Liver (tissue), 9 donors: ENCODE data around the gene RPL38. TPM values are rescaled to one million over a fixed set of nuclear protein-coding genes. Genes with fewer than 3 reads are reported as not detected.

Experiments used
- DNase-seq: peaks from one replicate; pipeline ENCODE4 v3.0.0-alpha.2; 2017; ENCODE audit warnings: low spot score
- H3K27ac ChIP-seq, 2 donors: one replicate each; pipeline ENCODE4 v1.7.0; 2013; ENCODE audit warnings: inconsistent platforms in 2 of 2, low read length in 2 of 2, control low read depth in 1 of 2, low read depth in 1 of 2, mild to moderate bottlenecking in 1 of 2
- H3K27me3 ChIP-seq, 4 donors: one replicate each; pipeline versions ENCODE4 v1.6.1 to v1.7.0; 2013; ENCODE audit warnings: low read length in 3 of 4, inconsistent platforms in 1 of 4, mild to moderate bottlenecking in 1 of 4, moderate library complexity in 1 of 4; ENCODE audit not compliant: control insufficient read depth in 4 of 4, insufficient read depth in 4 of 4
- H3K36me3 ChIP-seq, 4 donors: one replicate each; pipeline versions ENCODE4 v1.6.1 to v1.7.0; 2013; ENCODE audit warnings: low read length in 3 of 4, mild to moderate bottlenecking in 3 of 4, low read depth in 1 of 4, moderate library complexity in 1 of 4; ENCODE audit not compliant: control insufficient read depth in 4 of 4, insufficient read depth in 3 of 4
- H3K4me1 ChIP-seq, 4 donors: one replicate each; pipeline versions ENCODE4 v1.6.1 to v1.7.0; 2013; ENCODE audit warnings: low read length in 3 of 4, mild to moderate bottlenecking in 3 of 4, moderate library complexity in 1 of 4; ENCODE audit not compliant: control insufficient read depth in 4 of 4, insufficient read depth in 4 of 4
- H3K4me3 ChIP-seq, 3 donors: one replicate each; pipeline versions ENCODE4 v1.6.1 to v1.7.0; 2013; ENCODE audit warnings: low read length in 3 of 3, control low read depth in 1 of 3, low read depth in 1 of 3, mild to moderate bottlenecking in 1 of 3
- H3K9ac ChIP-seq, 2 donors: one replicate each; pipeline ENCODE4 v1.7.0; 2013; ENCODE audit warnings: low read length in 2 of 2, mild to moderate bottlenecking in 2 of 2, moderate library complexity in 2 of 2, control low read depth in 1 of 2, low read depth in 1 of 2
- H3K9me3 ChIP-seq, 4 donors: one replicate each; pipeline versions ENCODE4 v1.6.1 to v1.7.0; 2013; ENCODE audit warnings: low read length in 3 of 4; ENCODE audit not compliant: control insufficient read depth in 4 of 4
- ATF3 ChIP-seq: IDR thresholded peaks from 2 replicates; pipeline ENCODE4 v1.6.1; 2016; ENCODE audit warnings: antibody characterized with exemption
- CTCF ChIP-seq: fragments of 150-350 bp; IDR thresholded peaks from 2 replicates; pipeline ENCODE4 v1.5.1; 2017; ENCODE audit warnings: improper control_type of control experiment, low read depth, low read length; ENCODE audit not compliant: missing input control
- EGR1 ChIP-seq, 2 donors: IDR thresholded peaks; 2 replicates each; pipeline ENCODE4 v1.6.1; 2016 to 2018; ENCODE audit warnings: antibody characterized with exemption in 2 of 2, low read depth in 2 of 2
- FOXA1 ChIP-seq: IDR thresholded peaks from 2 replicates; pipeline ENCODE4 v1.6.1; 2016; ENCODE audit warnings: antibody characterized with exemption
- FOXA2 ChIP-seq: IDR thresholded peaks from 2 replicates; pipeline ENCODE4 v1.6.1; 2016; ENCODE audit warnings: antibody characterized with exemption
- GABPA ChIP-seq, 2 donors: IDR thresholded peaks in 1 of 2; conservative IDR thresholded peaks in 1 of 2; 2 replicates each; pipeline ENCODE4 v1.6.1; 2016; ENCODE audit warnings: antibody characterized with exemption in 2 of 2, mild to moderate bottlenecking in 1 of 2, moderate library complexity in 1 of 2
- HNF4A ChIP-seq, 2 donors: conservative IDR thresholded peaks; 2 replicates each; pipeline ENCODE4 v1.6.1; 2016; ENCODE audit warnings: antibody characterized with exemption in 2 of 2, mild to moderate bottlenecking in 2 of 2
- HNF4G ChIP-seq: IDR thresholded peaks from 2 replicates; pipeline ENCODE4 v1.6.1; 2016; ENCODE audit warnings: antibody characterized with exemption
- JUND ChIP-seq, 2 donors: IDR thresholded peaks; 2 replicates each; pipeline ENCODE4 v1.6.1; 2016; ENCODE audit warnings: antibody characterized with exemption in 2 of 2
- MAX ChIP-seq: IDR thresholded peaks from 2 replicates; pipeline ENCODE4 v1.6.1; 2016; ENCODE audit warnings: antibody characterized with exemption
- NR2F2 ChIP-seq: IDR thresholded peaks from 2 replicates; pipeline ENCODE4 v1.6.1; 2016; ENCODE audit warnings: antibody characterized with exemption
- RAD21 ChIP-seq, 2 donors: IDR thresholded peaks; 2 replicates each; pipeline ENCODE4 v1.6.1; 2016; ENCODE audit warnings: antibody characterized with exemption in 2 of 2, mild to moderate bottlenecking in 2 of 2
- RXRA ChIP-seq, 2 donors: IDR thresholded peaks; 2 replicates each; pipeline ENCODE4 v1.6.1; 2017 to 2018; ENCODE audit warnings: antibody characterized with exemption in 2 of 2, mild to moderate bottlenecking in 1 of 2
- SP1 ChIP-seq: IDR thresholded peaks from 2 replicates; pipeline ENCODE4 v1.6.1; 2018; ENCODE audit warnings: antibody characterized with exemption, mild to moderate bottlenecking
- YY1 ChIP-seq: IDR thresholded peaks from 2 replicates; pipeline ENCODE4 v1.6.1; 2016; ENCODE audit warnings: antibody characterized with exemption, mild to moderate bottlenecking
- ZBTB33 ChIP-seq: IDR thresholded peaks from 2 replicates; pipeline ENCODE4 v1.6.1; 2016; ENCODE audit warnings: antibody characterized with exemption
- WGBS: extraction: QIAGEN DNeasy Blood & Tissue Kit; methylation state at CpG from one replicate; pipeline ENCODE4 v1.1.7; 2013; 5-methylcytosine and 5-hydroxymethylcytosine counted together
- polyA plus RNA-seq, 2 donors: library from polyadenylated mRNA; stranded (reverse) in 1 of 2; unstranded in 1 of 2; fragments of 200-250 nt in 1 of 2; fragments of >200 nt in 1 of 2; fragmentation: Nextera tagmentation in 1 of 2; extraction: Ambion mirVana in 1 of 2; gene quantifications; one replicate each; pipeline versions ENCODE4 v1.2.1 to v1.2.3, GENCODE V29; 2013 to 2015
- total RNA-seq, 2 donors: library from RNA; depleted of rRNA; stranded (reverse); fragments of >200 nt; gene quantifications; one replicate each; pipeline ENCODE4 v1.2.3, GENCODE V29; 2014
- donor health status: healthy.
- donor health status: healthy.
- donor health status: healthy.
- donor health status: healthy.
- donor health status: healthy.

RPL38 gene
- total and polyA plus RNA-seq, 4 donors = 67.7 to 1,367 (median 455) TPM

- Histone ChIP-seq H3K4me3 (no peak overlapping the region), H3K36me3 (no peaks in the 10 kb centered on the region), H3K9me3 (peaks cover 0 to 7% (median 2%) of the 10 kb centered on the region in 4 donors), H3K27ac (no peak overlapping the region), H3K27me3 (peaks cover 0 to 7% (median 4%) of the 10 kb centered on the region in 4 donors), H3K9ac (no peak overlapping the region), H3K4me1 (no peaks in the 10 kb centered on the region)
- TF ChIP-seq CTCF = no peak
- no peak for TF ChIP-seq ATF3
- no peak for TF ChIP-seq HNF4A (conservative IDR thresholded peaks at IDR 0.05)
- TF ChIP-seq ZBTB33 = no peak
- TF ChIP-seq MAX = no peak
- no peak for TF ChIP-seq RXRA (IDR thresholded peaks at IDR 0.05)
- TF ChIP-seq SP1 = no peak
- no peak for TF ChIP-seq RAD21 (IDR thresholded peaks at IDR 0.05)
- 51% methylated on average over 11 of the region's 11 CpGs for WGBS
- no peak for DNase-seq
Measured at GRCh38 chr17:74163271-74163821, 40.1 kb upstream of the RPL38 start.

GRCh38 chr17:74163836-74164235 lies 39.6 kb upstream of the RPL38 start:
- Histone ChIP-seq H3K27ac (no peak overlapping the region), H3K9me3 (peaks cover 0 to 7% (median under 1%) of the 10 kb centered on the region in 4 donors), H3K4me3 (no peak overlapping the region), H3K4me1 (no peaks in the 10 kb centered on the region), H3K9ac (no peak overlapping the region), H3K27me3 (peaks cover 0 to 7% (median 4%) of the 10 kb centered on the region in 4 donors), H3K36me3 (no peaks in the 10 kb centered on the region)
- TF ChIP-seq RAD21 (IDR thresholded peaks at IDR 0.05) (no peak), YY1 (no peak), HNF4A (conservative IDR thresholded peaks at IDR 0.05) (no peak), ZBTB33 (no peak), HNF4G (no peak), ATF3 (no peak), GABPA (IDR thresholded peaks at IDR 0.05 in 1 of 2, conservative IDR thresholded peaks at IDR 0.05 in 1 of 2) (no peak), FOXA2 (no peak), FOXA1 (no peak), RXRA (IDR thresholded peaks at IDR 0.05) (no peak), NR2F2 (no peak), CTCF (no peak), EGR1 (IDR thresholded peaks at IDR 0.05; ENCODE audit: low read depth in 2 of 2) (no peak), JUND (IDR thresholded peaks at IDR 0.05) (no peak), SP1 (no peak)
- DNase-seq = no peak
- 69% methylated on average over 7 of the region's 7 CpGs for WGBS
